Osteoblast (primary cell): ENCODE measurements around the gene TBX21. TPM values are rescaled to one million over a fixed set of nuclear protein-coding genes. Genes with fewer than 3 reads are reported as not detected.
A peak's percentile ranks its signal among the peaks of the same experiment; 100 is the strongest.

Experiments
- DNase-seq: peaks from one replicate; pipeline ENCODE4 v3.0.0; 2011; ENCODE audit warnings: low spot score, mixed read lengths; ENCODE audit not compliant: insufficient read length; ENCODE audit errors: missing footprints
- H2AFZ ChIP-seq: 2 replicates; pipeline ENCODE4 v1.6.0; 2011; ENCODE audit warnings: mild to moderate bottlenecking, low read length
- H3K27ac ChIP-seq: 2 replicates; pipeline ENCODE4 v1.5.1; 2011; ENCODE audit warnings: mild to moderate bottlenecking, low read depth, low read length, moderate library complexity
- H3K27me3 ChIP-seq: 2 replicates; pipeline ENCODE4 v1.6.0; 2012; ENCODE audit warnings: mild to moderate bottlenecking, control low read depth, inconsistent platforms, low read length, moderate library complexity; ENCODE audit not compliant: insufficient read depth
- H3K36me3 ChIP-seq: 2 replicates; pipeline ENCODE4 v1.5.1; 2011; ENCODE audit warnings: mild to moderate bottlenecking, low read length, control low read depth, moderate library complexity; ENCODE audit not compliant: insufficient read depth
- H3K4me1 ChIP-seq: 2 replicates; pipeline ENCODE4 v1.5.1; 2011; ENCODE audit warnings: mild to moderate bottlenecking, low read length, control low read depth, moderate library complexity; ENCODE audit not compliant: insufficient read depth
- H3K4me2 ChIP-seq: 2 replicates; pipeline ENCODE4 v1.6.0; 2011; ENCODE audit warnings: mild to moderate bottlenecking, low read length; ENCODE audit not compliant: insufficient read depth
- H3K4me3 ChIP-seq: fragments of 200-600 bp; sonication (generic); 3 replicates; pipeline ENCODE4 v1.5.1; 2012; ENCODE audit warnings: mild to moderate bottlenecking, low read length, inconsistent platforms; ENCODE audit not compliant: insufficient read depth
- H3K79me2 ChIP-seq: 2 replicates; pipeline ENCODE4 v1.6.0; 2012; ENCODE audit warnings: mild to moderate bottlenecking, low read length, control low read depth, inconsistent platforms; ENCODE audit not compliant: insufficient read depth
- H3K9me3 ChIP-seq: 2 replicates; pipeline ENCODE4 v1.5.1; 2011; ENCODE audit warnings: low read depth, low read length, control low read depth
- H4K20me1 ChIP-seq: 2 replicates; pipeline ENCODE4 v1.6.0; 2012; ENCODE audit warnings: mild to moderate bottlenecking, low read length, control low read depth; ENCODE audit not compliant: insufficient read depth
- CTCF ChIP-seq: IDR thresholded peaks from 2 replicates; pipeline ENCODE4 v1.5.1; 2011; ENCODE audit warnings: mild to moderate bottlenecking, low read depth, low read length, moderate library complexity; ENCODE audit errors: extremely low read depth
- total RNA-seq: library from RNA; depleted of rRNA; stranded (reverse); fragments of >200 nt; gene quantifications from 2 replicates; pipeline ENCODE4 v1.2.3, GENCODE V29; 2012

The TBX21 gene
- total RNA-seq, 1 donor, result not detected

GRCh38 chr17:47705536-47706530 lies 27.2 kb upstream of the TBX21 start:
- Histone ChIP-seq H3K27ac (no peak overlapping the region), H2AFZ (no peak overlapping the region), H3K4me3 (no peak overlapping the region), H3K9me3 (no peaks in the 10 kb centered on the region), H3K79me2 (no peaks in the 10 kb centered on the region), H4K20me1 (peaks cover 37% of the 10 kb centered on the region), H3K27me3 (peaks cover 3% of the 10 kb centered on the region), H3K4me1 (peaks cover 9% of the 10 kb centered on the region), H3K36me3 (no peaks in the 10 kb centered on the region), H3K4me2 (no peak overlapping the region)
- no peak for TF ChIP-seq CTCF
- peak; percentile 63 for DNase-seq

GRCh38 chr17:47707056-47707804 lies 25.8 kb upstream of the TBX21 start:
- Histone ChIP-seq H3K27ac (no peak overlapping the region), H3K36me3 (no peaks in the 10 kb centered on the region), H3K27me3 (peaks cover 8% of the 10 kb centered on the region), H3K4me1 (peaks cover 9% of the 10 kb centered on the region), H4K20me1 (peaks cover 31% of the 10 kb centered on the region), H3K9me3 (no peaks in the 10 kb centered on the region), H3K79me2 (no peaks in the 10 kb centered on the region), H3K4me3 (no peak overlapping the region), H3K4me2 (no peak overlapping the region), H2AFZ (no peak overlapping the region)
- peak; percentile 59 for DNase-seq
- no peak for TF ChIP-seq CTCF

- TF ChIP-seq CTCF, result no peak
- H3K4me2 ChIP-seq, result peak overlapping the region; percentile 48
- no peak overlapping the region for H3K4me3 ChIP-seq
Measured at GRCh38 chr17:47707884-47708283, 25.2 kb upstream of the TBX21 start.

More at GRCh38 chr17:47707884-47708283, 25.2 kb upstream of the TBX21 start:
- Histone ChIP-seq H3K9me3 (no peaks in the 10 kb centered on the region), H3K79me2 (no peaks in the 10 kb centered on the region), H3K36me3 (no peaks in the 10 kb centered on the region), H4K20me1 (peaks cover 33% of the 10 kb centered on the region), H3K27me3 (peaks cover 15% of the 10 kb centered on the region), H3K27ac (no peak overlapping the region), H2AFZ (no peak overlapping the region), H3K4me1 (peaks cover 9% of the 10 kb centered on the region)
- DNase-seq, result no peak
